ENCODE measurements around the gene OR5K3. TPM values are rescaled to one million over a fixed set of nuclear protein-coding genes. Genes with fewer than 3 reads are reported as not detected.
"Not testable (repeated sequence)": the region's sequence is repeated elsewhere in the genome, so short reads cannot be mapped to it uniquely, and the experiment has no call there.

OR5K3 gene
- not detected in 2 replicates for total RNA-seq

DNA sequence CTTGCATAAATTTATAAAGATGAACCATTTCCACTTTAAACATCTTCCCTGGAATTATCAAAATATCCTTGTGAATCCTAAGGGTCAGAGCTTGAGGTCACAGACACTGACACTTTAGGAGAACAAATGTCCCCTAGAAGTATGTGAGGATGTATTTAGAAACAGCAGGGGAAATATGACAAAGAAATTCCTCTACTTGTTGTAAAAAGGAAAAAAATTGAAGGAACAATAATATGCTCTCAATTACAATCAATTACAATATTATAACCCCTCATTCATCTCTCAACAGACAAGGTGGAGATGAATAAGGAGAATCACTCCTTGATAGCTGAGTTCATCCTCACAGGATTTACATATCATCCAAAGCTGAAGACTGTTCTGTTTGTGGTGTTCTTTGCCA, at the start of gene OR5K3:
Gene OR5K3 (plus strand): TSS at position 301 of the 400 bp plus-strand sequence. CDS start 0 bp downstream, at position 301.
- DNase-seq, result no peak

GRCh38 chr3:98341758-98342157, 48.7 kb upstream of the OR5K3 start:
- no peak for DNase-seq

DNA sequence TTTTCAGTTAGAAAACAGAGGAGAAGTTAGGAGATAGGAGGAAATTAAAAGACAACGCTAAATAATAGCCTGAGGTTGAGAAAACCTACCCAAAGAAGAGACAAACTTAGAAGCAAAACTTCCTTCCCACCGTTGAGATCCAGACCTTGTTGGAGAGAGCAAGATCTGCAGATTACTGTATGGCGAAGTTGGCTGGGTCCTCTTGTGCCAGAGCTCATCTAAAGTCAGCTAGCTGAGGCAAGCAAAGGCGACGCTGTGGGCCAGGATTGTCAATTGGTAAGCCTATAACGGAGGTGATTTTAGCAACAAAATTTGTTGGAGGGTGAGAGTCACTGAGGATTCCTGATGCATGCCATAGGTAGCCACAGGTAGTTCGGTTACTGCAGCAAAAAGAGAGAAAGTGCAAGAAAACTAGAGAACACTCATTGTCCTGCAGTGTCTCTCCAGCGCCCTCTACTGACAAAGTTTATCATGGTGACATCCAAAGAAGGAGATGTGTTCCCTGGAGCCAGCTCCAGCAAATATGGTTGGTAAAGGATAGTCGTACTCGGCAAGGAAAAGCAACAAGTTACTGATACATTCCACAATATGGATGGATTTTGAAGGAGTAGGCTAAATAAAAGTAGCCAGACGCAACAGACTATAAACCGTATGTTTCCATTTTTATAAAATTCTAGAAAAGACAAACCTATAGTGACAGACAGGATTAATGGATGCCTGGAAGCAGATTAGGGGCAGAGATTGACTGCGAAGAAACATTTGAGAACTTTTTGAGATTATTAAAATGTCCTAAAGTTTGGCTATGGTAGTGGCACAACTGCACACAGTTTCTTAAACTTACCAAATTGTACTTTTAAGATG, 46.6 kb upstream of the OR5K3 start:
- peak; percentile 54 for DNase-seq

DNA sequence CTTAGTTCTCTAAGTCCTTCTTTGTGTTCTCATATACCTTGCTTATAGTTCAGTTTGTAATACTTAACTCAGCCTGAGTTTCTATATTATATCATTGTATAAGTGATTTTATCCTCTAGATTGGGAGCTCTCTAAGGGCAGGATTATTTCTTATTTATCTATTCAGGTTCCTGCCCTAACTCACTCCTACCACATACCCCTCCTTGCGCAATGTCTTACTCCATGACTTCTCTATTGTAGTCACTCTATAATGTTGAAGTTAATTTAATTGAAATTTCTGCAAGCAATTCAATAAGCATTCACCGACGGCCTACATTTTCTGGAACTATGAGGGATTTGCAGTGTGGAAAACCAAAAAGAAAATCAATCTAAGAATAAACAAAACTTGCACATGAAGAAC, 40.4 kb upstream of the OR5K3 start:
- no peak for DNase-seq

DNA sequence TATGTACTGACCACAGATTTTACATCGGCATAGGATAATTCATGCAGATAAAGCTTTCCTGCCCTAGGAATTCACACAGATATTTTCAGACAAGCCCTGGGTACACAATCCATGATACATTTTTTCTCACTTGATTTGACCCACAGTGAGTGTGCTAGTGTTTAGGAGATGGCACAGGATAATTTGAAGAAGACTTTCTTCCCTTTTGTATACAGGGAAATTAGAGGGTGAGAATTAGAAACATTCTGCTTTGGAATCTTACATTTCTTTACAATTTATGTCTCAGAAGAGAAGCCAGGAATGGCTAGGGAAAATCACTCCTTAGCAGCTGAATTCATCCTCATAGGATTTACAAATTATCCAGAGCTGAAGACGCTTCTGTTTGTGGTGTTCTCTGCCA, 36.9 kb upstream of the OR5K3 start, which contains the start of gene OR5K4:
Gene OR5K4 (plus strand): TSS at position 301 of the 400 bp plus-strand sequence. CDS start 0 bp downstream, at position 301.
- DNase-seq, result no peak

- no peak for DNase-seq
These were observed 31.2 kb upstream of the OR5K3 start for GRCh38 chr3:98359250-98359649.

GRCh38 chr3:98359993-98360675, 30.3 kb upstream of the OR5K3 start:
- no peak for DNase-seq

GRCh38 chr3:98360681-98361080, 29.8 kb upstream of the OR5K3 start:
- DNase-seq, result no peak

GRCh38 chr3:98361289-98361688, 29.2 kb upstream of the OR5K3 start:
- DNase-seq, result no peak

DNA sequence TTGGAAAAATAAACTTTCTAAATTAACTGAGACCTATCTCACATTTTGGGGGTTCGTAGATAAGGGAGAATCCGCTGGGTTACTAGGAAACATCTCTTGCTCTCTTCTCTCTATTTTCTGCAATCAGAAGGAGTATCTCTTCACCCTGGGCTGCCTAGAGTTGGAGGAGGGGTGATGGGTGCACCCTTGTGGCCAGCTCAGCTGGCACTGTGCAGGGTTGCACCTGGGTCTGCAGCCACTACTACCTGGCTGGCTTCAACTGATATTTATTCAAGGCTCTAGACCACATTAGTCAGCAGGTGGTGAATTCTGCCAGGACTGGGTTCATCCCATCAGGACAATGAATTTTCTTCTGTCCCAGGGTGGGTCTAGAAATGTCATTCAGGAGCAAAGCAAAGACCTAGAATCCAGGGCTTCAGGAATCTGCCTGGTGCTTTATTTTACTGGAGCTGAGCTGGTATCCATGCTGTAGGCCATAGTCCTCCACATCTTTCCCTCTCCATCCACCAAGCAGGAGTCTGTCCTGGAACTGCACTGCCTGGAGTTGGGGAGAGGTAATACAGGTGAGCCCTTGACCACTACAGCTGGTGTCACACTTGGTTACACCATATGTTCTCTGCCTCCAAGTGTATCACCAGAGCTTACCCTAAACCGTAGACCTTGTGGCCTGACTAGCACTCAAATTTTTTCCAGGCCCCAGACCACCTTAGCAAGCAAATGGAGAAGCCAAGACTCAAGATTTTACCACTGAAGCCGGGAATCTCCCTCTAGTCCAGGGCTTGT, 22.8 kb upstream of the OR5K3 start:
- no peak for DNase-seq

- DNase-seq, result no peak
These were observed 19.3 kb upstream of the OR5K3 start for GRCh38 chr3:98371186-98371585.

- DNase-seq, result no peak
These were observed 18.6 kb upstream of the OR5K3 start for GRCh38 chr3:98371853-98372252.

DNA sequence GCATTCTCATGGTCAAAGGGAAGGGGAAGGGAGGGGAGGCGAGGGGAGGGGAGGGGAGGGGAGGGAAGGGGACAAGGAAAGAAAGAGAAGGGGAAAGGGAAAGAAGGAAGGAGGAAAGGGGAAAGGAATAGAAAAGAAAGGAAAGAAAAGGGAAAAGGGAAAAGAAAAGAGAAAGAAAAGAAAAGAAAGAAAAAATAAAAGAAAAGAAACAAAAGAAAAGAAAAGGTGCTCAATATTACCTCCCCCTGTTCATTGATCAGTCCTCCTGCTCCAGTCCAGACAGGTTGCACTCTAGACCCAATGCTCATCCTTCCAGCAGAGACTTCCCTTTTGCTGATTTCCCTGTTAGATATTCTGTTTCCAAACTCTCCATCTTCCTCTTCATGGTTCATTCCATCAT, 18.0 kb upstream of the OR5K3 start:
- no peak for DNase-seq

DNA sequence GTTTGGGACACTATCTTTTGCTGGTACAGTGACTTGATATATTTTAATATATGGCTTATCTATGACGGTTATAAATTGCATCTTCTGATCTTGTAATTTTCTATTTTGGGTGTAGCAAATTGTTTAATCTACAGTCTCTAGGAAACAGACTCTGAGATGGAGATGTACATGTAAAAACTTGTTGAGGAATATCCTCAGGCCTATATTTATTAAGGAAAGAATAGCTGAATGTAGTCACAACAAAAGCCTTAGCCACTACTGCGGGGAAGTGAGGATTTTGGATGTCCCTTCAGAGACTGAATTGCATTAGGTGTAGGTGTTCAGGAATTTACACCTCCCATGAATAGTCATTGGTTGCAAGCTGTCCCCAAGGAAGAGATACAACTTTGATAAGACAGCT, 13.8 kb upstream of the OR5K3 start:
- no peak for DNase-seq

DNA sequence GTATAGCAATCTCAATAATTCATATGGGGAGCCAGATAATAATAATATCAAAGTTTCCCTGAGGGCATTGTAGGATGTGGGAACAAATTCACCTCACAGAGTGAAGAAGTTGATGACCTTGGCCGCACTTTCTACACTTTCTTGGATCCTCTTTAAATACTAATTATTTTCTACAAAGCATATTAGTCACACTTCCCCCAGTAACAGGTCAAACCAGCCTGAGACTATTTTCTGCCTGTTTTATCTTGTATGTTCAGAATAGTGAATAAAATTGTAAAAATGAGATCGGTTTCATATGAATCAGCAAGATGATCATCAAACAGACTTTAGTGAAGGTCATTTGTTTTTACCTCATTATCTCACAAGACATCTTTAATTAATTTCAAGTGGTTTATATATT, 2.3 kb upstream of the OR5K3 start:
- DNase-seq, result no peak

DNA sequence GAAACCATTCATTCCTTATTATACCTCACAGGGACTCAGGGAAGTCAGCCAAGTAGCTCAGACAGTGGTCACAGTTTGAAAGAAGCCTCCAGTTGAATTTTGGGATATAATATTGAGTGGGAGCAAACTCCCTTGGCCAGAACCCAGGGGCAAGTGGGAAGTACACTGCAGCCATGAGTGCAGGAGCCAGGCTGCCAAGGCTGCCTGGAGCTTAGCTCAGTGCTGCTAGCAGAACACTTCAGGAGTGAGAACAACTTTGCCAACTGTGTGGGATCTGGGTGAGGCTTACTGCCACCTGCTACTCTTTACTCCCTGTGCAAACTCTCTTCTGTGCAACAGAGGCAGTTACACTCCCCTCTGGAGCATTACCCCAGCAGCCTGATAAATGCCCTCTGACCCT, 4.6 kb downstream of the OR5K3 start:
- no peak for DNase-seq

DNA sequence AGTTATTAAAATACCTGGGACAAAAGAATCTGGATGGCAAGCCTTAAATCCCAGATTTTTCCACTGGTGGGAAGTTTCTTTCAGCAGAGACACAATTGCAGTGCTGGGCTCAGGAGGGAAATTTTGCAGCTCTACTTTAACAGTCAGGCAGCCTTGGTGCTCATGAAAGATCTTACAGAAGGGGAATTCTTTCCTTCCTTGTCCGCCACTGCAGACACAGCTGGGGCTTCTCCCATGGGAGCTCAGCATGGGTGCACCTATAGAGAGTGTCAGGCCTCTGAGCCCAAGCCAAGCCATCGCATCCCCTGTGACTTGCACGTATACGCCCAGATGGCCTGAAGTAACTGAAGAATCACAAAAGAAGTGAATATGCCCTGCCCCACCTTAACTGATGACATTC, 6.0 kb downstream of the OR5K3 start:
- not testable (repeated sequence) for DNase-seq

DNA sequence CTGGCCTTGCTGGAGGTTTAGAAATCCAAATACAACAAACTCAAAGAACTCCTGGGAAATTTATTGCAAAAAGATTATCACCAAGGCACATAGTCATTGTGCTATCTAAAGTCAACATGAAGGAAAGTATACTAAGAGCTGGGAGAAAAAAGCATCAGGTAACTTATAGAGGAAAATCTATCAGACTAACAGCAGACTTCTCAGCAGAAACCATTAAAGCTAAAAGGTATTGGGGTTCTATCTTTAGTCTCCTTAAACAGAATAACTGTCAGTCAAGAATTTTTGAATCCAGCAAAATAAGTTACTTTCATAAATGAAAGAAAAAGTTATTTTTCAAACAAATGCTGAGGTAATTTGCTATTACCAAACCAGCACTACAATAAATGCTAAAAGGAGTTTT, 8.0 kb downstream of the OR5K3 start:
- DNase-seq, result no peak

- no peak for DNase-seq
These were observed 12.0 kb downstream of the OR5K3 start for GRCh38 chr3:98402507-98402906.

- no peak for DNase-seq
These were observed 13.5 kb downstream of the OR5K3 start for GRCh38 chr3:98404010-98404409.

GRCh38 chr3:98406034-98406433, 15.6 kb downstream of the OR5K3 start:
- DNase-seq, result no peak

DNA sequence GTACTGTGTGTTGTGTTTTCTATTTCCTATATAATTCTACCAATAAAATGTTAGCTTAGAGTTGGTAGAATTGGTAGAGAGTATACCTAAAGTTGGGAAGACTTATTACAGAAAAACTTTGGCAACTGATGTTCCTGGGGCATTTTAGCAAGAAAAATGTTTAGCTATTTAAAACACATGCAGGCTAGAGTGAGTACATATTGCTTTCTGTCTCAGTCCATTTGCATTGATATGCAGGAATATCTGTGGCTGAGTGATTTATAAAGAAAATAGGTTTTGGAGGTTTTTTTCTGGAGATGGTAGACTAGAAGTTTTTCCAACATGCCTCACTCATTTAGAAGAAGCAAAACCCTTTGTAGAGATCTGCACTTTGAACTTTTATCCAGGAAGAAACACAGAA, 42.1 kb downstream of the OR5K3 start:
- DNase-seq, result no peak

GRCh38 chr3:98433764-98434163, 43.3 kb downstream of the OR5K3 start:
- DNase-seq, result no peak

Measured in dermis blood vessel endothelial cell (primary cell).